Stimulated activated CD4-positive, alpha-beta T cell treated with anti-CD3 and anti-CD28 coated beads, Interleukin-1b, Interleukin-23, amount 100 ng/mL, for 24 hours (primary cell): ENCODE measurements around the gene DYRK2.
A peak's percentile ranks its signal among the peaks of the same experiment; 100 is the strongest.

Source experiments
- DNase-seq, 4 experiments: peaks; one replicate each; pipeline ENCODE4 v3.0.0-alpha.2; 2020; ENCODE audit warnings: low read depth in 4 of 4, low spot score in 1 of 4

DYRK2 gene

GRCh38 chr12:67645601-67646000 is 2.9 kb upstream of the DYRK2 start:
- DNase-seq, result no peak

DNA sequence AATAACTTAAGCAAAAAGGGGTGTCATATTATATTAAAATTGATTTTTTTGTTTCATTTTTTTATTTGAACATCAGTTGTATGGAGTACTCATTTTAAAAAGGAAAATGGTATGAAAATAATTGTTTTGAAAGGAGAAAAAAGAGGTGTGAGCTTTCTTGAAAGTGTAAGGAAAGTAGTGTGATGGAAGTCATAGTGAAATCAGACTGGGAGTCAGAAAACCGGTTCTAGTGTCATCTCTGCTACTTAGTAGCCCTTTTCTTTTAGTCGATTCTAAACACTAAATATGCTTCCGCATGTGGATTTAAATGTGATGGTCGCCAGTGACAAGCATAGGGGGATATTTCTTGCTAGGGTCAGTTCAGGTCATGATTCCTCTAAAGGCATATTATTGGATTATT is 1.8 kb upstream of the DYRK2 start:
- DNase-seq, result no peak

GRCh38 chr12:67647181-67647798 is 1.3 kb upstream of the DYRK2 start:
- DNase-seq, result no peak

DNA sequence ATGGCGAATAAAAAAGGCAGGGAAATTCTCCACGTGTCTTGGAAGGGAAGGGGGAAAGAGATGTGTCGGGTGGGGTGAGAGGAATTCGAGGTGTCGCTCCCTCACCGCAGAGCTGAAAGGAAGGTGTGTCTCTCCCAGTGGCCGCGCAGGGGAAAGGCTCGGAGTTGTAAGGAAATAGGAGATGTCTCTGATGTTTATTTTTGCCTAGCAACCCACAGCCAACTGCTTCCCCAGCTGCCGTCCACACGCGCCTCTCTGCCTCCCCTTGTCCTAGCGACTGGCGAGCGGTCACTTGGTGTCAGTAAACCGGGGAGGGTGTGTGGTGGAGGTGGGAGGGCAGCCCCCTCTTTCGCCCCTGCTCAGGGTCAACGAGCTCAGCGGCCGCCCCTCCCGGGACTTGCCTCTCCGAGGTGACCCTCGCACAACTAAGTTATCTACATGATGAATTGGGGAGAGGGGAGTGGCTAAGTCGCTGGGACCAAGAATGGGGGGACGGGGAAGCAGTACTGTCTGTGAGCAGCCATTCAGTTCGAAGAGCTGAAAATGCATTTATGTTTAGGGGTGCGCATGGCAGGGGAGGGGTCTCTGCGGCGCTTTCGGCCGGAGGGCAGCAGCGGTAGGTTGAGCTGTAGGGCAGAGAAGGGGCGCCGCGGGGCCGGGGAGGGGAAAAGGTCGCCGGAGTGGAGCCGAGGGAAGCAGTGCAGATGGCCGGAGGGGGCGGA is 585 bp upstream of the DYRK2 start:
- no peak for DNase-seq

- DNase-seq, result no peak
Observed at GRCh38 chr12:67649261-67649569, 670 bp downstream of the DYRK2 start.

GRCh38 chr12:67649570-67650387 is 1.2 kb downstream of the DYRK2 start:
- DNase-seq, result peak in 1 of 4 experiments; percentile 23

- no peak for DNase-seq
Observed at GRCh38 chr12:67650388-67651131, 2.0 kb downstream of the DYRK2 start.

DNA sequence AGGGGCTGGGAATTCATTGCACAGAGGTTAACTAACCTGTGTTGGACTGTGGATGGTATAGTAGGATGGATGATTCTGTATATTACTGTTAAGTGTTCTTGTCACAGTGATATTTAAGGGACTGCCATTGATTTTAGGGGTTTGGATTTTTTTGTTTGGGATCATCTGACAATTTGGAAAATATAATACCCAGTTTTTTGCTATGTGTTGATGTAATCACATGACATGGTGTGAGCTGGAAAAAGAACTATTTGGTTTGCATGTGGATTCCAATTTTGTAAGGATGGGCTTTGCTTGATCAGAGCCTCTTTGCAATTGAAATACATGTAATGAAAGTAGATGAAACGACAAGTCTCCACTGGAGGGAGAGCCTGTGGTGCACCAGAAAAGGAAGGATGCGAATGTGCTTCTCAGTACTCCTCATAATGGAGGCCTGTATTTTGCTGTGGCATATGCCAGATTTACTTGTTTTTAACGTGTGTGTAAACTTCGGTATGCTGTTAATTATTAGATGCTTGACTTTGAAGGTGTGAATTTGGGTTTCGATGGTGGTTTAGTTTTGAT is 2.7 kb downstream of the DYRK2 start:
- no peak for DNase-seq

DNA sequence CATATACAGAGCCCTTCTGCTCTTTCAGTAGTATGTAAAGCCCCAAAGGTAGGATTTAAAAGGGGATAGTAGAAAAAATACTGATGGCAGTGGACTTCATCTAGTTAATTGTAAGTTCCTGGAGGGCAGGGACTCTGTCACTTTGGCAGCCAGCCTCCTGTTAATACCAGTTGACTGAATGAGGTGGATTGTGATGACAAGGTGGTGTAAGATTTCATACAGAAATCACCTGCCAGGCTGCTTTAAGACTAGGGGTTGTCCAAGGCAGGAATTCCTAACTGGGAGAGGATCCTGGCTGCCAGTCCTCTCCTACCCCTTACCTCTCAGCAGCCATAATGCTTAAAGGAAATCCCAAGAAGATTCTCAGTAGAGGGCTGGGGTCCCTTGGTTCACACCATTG is 7.3 kb downstream of the DYRK2 start:
- no peak for DNase-seq

DNA sequence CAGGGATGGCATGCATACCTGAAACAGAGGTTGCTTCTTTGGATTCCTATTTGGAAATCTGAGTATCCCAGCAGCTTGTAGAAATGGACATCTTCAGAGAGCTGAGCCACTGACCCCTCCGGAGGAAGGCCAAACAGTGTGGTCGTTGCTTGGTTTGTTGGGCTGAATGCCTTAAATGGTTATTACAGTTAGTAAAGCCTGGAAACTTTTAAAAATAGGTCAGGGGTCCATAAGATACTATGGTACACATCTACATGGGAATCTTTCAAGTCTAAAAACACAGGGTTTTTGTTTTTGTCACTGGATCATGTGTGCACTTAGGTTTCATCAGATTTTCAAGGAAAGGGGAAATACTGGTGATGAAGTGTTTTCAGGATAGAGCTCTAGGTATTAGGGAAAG is 7.7 kb downstream of the DYRK2 start:
- no peak for DNase-seq

DNA sequence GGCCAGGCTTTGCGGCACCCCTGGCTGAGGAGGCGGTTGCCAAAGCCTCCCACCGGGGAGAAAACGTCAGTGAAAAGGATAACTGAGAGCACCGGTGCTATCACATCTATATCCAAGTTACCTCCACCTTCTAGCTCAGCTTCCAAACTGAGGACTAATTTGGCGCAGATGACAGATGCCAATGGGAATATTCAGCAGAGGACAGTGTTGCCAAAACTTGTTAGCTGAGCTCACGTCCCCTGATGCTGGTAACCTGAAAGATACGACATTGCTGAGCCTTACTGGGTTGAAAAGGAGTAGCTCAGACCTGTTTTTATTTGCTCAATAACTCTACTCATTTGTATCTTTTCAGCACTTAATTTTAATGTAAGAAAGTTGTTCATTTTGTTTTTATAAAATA is 9.9 kb downstream of the DYRK2 start:
- no peak for DNase-seq

DNA sequence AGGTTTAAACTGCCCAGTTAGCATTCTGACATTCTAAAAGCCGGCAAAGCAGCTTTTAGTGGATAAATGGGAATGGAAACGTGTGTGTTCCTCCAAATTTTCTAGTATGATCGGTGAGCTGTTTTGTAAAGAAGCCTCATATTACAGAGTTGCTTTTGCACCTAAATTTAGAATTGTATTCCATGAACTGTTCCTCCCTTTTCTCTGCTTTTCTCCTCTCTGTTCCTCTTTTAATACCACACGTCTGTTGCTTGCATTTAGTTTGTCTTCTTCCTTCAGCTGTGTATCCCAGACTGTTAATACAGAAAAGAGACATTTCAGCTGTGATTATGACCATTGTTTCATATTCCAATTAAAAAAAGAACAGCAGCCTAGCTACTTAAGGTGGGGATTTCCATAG is 10.7 kb downstream of the DYRK2 start:
- no peak for DNase-seq

DNA sequence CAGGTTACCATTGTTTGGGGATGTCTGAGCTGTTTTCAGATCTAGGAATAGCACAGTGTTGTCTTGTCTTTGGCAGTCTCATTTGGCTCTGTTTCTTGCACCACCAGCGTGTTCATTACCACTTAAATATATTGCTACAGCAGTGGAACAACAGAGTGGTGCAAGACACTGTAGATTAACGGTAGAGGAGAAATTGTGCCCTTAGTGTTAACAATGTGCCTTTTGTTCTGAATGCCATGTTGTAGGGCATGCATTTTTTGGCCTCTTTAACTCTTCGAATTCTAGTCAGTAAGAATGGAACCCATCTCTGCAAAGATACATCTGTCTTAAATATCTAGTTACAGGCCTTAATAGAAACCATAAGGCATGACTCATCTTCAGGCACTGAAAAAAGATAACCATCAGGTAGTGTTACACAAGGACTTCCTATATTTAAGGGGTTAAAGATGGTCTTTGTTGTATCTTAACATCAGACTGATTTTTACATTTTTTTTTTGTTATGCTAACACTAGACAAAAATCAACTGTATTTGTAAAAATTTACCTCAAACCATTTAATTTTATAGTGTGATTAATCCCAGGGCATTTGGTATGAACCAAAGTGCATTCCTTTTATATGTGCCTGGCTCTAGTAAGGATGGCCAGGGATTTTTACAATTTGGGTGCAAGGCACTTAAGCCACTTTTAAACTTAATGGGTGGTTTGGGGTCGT is 12.9 kb downstream of the DYRK2 start:
- DNase-seq, result no peak

DNA sequence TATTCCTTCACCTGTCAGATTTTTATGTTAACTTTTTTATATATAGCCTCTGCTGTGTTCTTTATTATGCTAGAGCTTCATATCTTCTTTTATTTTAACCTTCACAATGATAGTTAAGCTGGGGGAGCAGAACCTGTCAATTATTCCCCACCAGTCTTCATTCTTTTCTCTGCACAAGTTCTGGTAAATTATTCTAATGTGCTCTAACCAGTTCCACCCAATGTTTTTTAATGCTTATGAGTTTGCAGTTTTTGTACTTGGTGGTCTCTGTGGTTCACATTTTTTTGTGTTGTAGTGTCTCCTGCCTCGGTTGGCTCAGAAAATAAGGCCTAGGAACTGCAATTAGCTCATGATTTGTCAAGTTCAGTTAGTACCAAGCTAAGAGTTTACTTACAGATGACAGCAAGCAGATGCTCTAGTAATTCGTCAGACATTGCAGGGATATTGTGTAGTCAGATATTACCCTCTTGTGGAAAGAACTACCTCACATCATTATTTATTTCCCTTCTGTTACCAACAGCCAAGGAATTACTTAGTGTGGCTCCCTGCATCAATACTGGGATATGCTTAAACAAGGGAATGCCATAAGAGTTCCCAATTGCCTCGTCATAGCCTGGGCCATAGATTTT is 14.5 kb downstream of the DYRK2 start:
- no peak for DNase-seq

- no peak for DNase-seq
Observed at GRCh38 chr12:67664171-67664570, 15.6 kb downstream of the DYRK2 start.

GRCh38 chr12:67665679-67666078 is 17.1 kb downstream of the DYRK2 start:
- DNase-seq, result no peak

DNA sequence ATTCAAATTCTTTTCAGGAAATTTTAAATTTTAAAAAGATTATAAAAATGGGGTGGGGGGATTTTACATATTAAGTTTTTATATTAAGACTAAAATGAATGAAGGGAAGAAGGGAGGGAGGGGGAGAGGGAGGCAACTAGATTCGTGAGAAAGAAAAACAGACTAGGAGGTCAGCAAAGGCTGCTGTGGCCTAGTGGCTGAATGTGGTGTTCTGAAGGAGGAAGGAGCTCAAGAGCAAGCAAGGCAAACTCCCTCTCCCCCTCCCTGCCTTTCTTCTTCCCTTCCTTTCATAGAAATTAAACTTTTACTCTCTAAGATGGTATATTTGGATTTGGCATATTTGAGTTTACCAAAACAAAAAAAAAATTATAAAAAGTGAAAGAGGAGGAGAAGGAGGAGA is 18.1 kb downstream of the DYRK2 start:
- no peak for DNase-seq

DNA sequence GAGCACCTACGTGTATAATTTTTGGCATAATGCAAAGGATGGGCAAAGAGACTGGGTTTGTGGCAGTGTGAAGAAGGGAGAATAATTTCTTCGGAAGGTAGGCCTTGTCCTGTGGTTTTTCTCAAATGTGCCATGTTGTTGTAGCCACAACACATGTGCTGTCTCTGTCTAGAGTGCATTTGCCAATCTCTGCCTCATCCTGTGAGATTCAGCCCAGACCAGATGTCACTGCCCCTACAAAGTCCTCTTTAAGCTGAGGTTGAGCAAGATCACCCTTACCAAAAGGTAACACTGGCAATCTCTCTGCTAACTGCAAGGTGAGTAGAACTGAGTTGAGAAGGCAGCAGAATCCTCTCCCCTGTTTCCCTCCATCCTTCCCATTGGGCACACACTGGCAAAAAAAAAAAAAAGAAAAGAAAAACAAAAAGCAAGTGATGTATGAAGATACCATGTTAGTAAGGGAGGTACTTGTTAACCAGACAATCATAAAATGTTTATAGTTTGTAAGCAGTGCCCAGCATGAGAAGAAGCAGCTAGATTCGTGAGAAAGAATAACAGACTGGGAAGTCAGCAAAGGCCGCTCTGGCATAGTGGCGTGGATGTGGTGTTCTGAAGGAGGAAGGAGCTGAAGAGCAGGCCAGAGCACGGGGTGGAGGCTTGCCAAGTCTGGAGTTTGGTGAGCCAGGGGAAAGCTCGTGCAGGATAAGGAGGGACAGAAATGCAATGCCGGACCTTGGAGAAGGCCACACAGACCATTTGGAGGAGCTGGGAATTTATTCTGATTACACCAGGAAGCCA is 18.9 kb downstream of the DYRK2 start:
- DNase-seq, result no peak

DNA sequence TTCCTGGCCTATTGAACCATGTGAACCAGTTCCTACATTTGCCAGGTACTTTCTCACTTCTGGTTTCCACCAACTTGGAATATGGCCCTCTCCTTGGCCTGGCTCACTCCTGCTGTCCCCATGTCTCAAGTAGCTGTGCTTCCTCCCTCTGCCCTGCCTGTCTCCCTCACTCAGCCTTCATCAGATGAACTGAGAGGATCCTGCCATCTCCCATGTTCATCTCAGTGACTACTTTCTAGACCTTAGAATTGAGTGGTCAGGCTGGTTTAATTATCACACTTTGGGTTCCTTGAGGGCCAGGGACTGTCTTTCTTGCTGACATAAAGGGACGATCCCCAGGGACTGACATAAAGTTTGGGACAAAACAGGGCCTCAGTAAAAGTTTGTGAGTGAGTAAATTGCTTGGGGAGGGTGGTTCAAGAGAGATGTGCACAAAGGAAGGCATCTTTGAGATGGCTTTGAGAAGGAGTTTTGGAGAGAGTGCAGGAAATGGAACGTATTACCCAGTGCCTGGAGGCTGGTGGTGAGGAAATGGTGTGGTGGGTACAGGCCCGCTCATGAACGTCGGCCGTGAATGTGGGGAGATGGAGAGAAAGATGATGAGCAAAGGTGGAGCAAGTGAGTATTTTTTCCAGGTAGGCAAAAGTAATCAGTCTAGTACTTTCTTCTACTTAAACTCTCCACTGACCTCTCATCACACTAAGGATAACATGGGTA is 20.8 kb downstream of the DYRK2 start:
- no peak for DNase-seq
